Stimulated activated CD4-positive, alpha-beta T cell treated with anti-CD3 and anti-CD28 coated beads, Interleukin-4, amount 100 ng/mL, for 1 hour (primary cell): ENCODE measurements around the gene PCDHGA8.
"Not testable (repeated sequence)": the region's sequence is repeated elsewhere in the genome, so short reads cannot be mapped to it uniquely, and the experiment has no call there.

Source experiments
- DNase-seq: peaks from one replicate; pipeline ENCODE4 v3.0.0-alpha.2; 2020

The PCDHGA8 gene

DNA sequence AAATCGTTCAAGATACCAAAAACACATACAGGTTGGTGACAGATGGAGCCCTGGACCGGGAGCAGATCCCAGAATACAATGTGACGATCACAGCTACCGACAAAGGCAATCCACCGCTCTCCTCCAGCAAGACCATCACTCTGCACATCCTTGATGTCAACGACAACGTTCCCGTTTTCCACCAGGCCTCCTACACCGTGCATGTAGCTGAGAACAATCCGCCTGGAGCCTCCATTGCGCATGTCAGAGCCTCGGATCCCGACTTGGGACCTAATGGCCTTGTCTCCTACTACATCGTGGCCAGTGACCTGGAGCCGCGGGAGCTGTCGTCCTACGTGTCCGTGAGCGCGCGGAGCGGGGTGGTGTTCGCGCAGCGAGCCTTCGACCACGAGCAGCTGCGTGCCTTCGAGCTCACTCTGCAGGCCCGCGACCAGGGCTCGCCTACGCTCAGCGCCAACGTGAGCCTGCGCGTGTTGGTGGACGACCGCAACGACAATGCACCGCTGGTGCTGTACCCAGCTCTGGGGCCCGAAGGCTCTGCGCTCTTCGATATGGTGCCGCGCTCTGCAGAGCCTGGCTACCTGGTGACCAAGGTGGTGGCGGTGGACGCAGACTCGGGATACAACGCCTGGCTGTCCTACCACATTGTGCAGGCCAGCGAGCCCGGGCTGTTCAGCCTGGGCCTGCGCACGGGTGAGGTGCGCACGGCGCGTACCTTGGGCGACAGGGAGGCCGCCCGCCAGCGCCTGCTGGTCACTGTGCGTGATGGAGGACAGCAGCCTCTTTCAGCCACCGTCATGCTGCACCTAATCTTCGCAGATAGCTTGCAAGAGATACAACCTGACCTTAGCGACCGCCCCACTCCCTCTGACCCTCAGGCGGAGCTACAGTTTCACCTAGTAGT lies 20.6 kb upstream of the PCDHGA8 start:
- no peak for DNase-seq

DNA sequence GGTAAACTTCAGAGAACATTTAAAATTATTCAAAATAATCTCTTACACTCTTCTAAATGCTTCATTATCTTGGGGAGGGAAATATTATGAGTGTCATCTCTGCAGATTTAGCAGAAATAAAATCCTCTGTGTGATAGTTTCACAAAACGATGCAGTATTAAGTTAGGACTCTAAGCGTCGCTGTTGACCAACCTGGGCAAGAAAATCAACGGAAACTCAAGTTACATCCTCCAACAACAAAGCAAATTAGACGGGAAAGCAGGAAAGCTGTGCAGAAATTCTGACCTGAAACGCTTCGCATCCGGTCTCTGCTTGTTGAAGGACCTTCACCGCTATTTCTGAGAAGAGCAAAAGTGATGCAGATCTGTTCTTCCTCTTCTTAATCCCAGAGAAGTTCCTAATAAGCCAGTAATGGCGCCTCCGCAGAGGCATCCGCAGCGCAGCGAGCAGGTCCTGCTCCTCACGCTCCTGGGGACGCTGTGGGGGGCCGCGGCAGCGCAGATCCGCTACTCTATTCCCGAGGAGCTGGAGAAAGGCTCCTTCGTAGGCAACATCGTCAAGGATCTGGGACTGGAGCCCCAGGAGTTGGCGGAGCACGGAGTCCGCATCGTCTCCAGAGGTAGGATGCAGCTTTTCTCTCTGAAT lies 18.6 kb upstream of the PCDHGA8 start, which contains the start of gene PCDHGA6:
TSS of gene PCDHGA6 (plus strand) at position 219 of the 645 bp plus-strand sequence. CDS start at position 412, 193 bp downstream.
- DNase-seq, result no peak

DNA sequence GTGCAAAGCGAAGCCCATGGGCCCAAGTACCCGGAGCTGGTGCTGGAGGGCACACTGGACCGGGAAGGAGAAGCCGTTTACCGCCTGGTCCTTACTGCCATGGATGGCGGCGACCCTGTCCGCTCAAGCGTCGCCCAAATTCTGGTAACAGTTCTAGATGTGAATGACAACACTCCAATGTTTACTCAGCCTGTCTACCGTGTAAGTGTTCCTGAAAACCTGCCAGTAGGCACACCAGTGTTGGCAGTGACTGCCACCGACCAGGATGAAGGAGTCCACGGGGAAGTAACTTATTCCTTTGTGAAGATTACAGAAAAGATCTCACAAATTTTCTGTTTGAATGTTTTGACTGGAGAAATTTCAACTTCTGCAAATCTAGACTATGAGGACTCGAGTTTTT lies 17.8 kb upstream of the PCDHGA8 start:
- no peak for DNase-seq

GRCh38 chr5:141375444-141376155 lies 16.8 kb upstream of the PCDHGA8 start:
- not testable (repeated sequence) for DNase-seq

- DNase-seq, result no peak
These were observed 9.8 kb upstream of the PCDHGA8 start, which contains the start of gene PCDHGA7 for GRCh38 chr5:141382469-141383294. TSS of gene PCDHGA7 (plus strand) at chr5:141382742. CDS start at chr5:141382900, 158 bp downstream.

GRCh38 chr5:141383345-141383744 lies 9.1 kb upstream of the PCDHGA8 start:
- DNase-seq, result no peak

GRCh38 chr5:141384471-141385267 lies 7.8 kb upstream of the PCDHGA8 start:
- DNase-seq, result no peak

- peak; percentile 39 for DNase-seq
These were observed 4.7 kb upstream of the PCDHGA8 start, which contains the start of gene PCDHGB4 for GRCh38 chr5:141387557-141388311. TSS of gene PCDHGB4 (plus strand) at chr5:141387698. CDS start at chr5:141387885, 187 bp downstream.

- no peak for DNase-seq
These were observed 3.8 kb upstream of the PCDHGA8 start for GRCh38 chr5:141388661-141389060.

DNA sequence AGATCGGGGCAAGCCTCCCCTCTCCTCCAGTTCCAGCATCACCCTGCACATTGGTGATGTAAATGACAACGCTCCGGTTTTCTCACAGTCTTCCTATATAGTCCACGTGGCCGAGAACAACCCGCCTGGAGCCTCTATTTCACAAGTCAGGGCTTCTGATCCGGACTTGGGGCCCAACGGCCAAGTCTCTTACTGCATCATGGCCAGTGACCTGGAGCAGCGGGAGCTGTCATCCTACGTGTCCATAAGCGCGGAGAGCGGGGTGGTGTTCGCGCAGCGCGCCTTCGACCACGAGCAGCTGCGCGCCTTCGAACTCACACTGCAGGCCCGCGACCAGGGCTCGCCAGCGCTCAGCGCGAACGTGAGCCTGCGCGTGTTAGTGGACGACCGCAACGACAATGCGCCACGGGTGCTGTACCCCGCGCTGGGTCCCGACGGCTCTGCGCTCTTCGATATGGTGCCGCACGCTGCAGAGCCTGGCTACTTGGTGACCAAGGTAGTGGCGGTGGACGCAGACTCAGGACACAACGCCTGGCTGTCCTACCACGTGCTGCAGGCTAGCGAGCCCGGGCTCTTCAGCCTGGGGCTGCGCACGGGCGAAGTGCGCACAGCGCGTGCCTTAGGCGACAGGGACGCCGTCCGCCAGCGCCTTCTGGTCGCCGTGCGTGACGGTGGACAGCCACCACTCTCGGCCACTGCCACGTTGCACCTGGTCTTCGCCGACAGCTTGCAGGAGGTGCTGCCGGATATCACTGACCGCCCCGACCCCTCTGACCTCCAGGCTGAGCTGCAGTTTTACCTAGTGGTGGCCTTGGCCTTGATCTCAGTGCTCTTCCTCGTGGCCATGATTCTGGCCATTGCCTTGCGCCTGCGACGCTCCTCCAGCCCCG lies 3.0 kb upstream of the PCDHGA8 start:
- no peak for DNase-seq

GRCh38 chr5:141393267-141393666 lies 834 bp downstream of the PCDHGA8 start:
- no peak for DNase-seq

DNA sequence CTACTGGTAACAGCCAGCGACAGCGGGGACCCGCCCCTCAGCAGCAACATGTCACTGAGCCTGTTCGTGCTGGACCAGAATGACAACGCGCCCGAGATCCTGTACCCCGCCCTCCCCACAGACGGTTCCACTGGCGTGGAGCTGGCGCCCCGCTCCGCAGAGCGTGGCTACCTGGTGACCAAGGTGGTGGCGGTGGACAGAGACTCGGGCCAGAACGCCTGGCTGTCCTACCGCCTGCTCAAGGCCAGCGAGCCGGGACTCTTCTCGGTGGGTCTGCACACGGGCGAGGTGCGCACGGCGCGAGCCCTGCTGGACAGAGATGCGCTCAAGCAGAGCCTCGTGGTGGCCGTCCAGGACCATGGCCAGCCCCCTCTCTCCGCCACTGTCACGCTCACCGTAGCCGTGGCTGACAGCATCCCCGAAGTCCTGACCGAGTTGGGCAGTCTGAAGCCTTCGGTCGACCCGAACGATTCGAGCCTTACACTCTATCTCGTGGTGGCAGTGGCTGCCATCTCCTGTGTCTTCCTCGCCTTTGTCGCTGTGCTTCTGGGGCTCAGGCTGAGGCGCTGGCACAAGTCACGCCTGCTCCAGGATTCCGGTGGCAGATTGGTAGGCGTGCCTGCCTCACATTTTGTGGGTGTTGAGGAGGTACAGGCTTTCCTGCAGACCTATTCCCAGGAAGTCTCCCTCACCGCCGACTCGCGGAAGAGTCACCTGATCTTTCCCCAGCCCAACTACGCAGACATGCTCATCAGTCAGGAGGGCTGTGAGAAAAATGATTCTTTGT lies 2.2 kb downstream of the PCDHGA8 start:
- DNase-seq, result not testable (repeated sequence)

- DNase-seq, result peak; percentile 56
These were observed 5.5 kb downstream of the PCDHGA8 start, which contains the start of gene PCDHGB5 for GRCh38 chr5:141397756-141398551. TSS of gene PCDHGB5 (plus strand) at chr5:141397947. CDS start at chr5:141398128, 181 bp downstream.

DNA sequence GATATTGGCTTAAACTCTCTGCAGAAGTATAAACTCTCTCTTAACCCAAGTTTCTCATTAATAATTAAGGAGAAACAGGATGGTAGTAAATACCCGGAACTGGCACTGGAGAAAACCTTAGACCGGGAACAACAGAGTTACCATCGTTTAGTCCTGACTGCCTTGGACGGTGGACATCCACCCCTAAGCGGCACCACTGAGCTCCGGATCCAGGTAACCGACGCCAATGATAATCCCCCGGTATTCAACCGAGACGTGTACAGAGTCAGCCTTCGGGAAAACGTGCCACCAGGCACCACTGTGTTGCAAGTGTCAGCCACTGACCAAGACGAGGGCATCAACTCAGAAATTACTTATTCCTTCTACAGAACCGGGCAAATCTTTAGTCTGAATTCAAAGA lies 6.2 kb downstream of the PCDHGA8 start:
- no peak for DNase-seq

DNA sequence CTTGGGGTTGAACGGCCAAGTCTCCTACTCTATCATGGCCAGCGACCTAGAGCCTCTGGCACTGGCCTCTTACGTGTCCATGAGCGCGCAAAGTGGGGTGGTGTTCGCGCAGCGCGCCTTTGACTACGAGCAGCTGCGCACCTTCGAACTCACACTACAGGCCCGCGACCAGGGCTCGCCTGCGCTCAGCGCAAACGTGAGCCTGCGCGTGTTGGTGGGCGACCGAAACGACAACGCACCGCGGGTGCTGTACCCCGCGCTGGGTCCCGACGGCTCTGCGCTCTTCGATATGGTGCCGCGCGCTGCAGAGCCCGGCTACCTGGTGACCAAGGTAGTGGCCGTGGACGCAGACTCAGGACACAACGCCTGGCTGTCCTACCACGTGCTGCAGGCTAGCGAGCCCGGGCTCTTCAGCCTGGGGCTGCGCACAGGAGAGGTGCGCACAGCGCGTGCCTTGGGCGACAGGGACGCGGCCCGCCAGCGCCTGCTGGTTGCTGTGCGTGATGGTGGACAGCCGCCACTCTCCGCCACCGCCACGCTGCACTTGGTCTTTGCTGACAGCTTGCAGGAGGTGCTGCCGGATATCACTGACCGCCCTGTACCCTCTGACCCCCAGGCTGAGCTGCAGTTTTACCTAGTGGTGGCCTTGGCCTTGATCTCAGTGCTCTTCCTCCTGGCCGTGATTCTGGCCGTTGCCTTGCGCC lies 7.3 kb downstream of the PCDHGA8 start:
- DNase-seq, result no peak

GRCh38 chr5:141402553-141403243 lies 10.3 kb downstream of the PCDHGA8 start, which contains the start of gene PCDHGA9:
TSS of gene PCDHGA9 (plus strand) at chr5:141402778. CDS start at chr5:141402953, 175 bp downstream.
- no peak for DNase-seq
